ENCODE measurements around the gene DDO.
A peak's percentile ranks its signal among the peaks of the same experiment; 100 is the strongest.

The DDO gene

GRCh38 chr6:110422444-110422822 is 7.1 kb upstream of the DDO start:
- Histone ChIP-seq H3K4me3 (no peak overlapping the region), H3K27ac (no peak overlapping the region)

GRCh38 chr6:110421749-110422443 is 6.5 kb upstream of the DDO start:
- Histone ChIP-seq H3K27ac (no peak overlapping the region), H3K4me3 (no peak overlapping the region)

DNA sequence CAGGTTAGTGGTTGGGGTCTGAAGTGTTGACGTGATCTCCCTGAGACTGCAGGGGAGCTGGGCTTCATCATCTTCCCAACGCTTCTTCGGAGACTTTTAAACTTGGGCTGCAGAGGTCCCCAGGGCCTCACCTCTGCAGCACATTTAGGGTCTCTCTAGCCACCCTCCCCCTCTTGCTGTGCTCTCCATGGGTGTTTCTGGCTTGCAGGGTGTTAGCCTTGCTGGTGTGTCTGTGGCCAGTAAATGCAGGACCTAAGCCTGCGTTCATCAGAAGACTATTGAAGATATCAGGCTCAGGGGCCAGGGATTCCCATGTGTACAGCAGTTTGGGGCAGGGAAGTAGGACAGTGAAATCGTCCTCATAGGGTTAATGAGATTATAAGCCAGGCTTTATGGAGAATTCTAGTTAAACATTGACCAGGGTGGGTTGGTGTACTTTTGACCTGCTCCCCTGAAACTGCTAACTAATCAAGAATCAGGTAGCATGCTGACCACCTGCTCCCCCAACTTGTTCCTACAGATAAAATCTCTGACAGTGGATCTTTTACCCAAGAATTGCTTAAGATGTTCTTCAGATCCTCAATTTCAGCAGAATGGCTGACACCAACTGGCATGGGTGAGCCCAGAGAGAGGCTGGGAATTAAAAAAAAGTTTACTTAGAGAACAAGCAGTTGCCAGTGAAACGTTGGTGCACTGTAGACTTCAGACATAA is 3.8 kb upstream of the DDO start:
- H3K27ac ChIP-seq = no peak overlapping the region
- H3K4me3 ChIP-seq = no peak overlapping the region

- Histone ChIP-seq H3K27ac (no peak overlapping the region), H3K4me3 (no peak overlapping the region)
These were observed 3.2 kb upstream of the DDO start for GRCh38 chr6:110418594-110418993.

DNA sequence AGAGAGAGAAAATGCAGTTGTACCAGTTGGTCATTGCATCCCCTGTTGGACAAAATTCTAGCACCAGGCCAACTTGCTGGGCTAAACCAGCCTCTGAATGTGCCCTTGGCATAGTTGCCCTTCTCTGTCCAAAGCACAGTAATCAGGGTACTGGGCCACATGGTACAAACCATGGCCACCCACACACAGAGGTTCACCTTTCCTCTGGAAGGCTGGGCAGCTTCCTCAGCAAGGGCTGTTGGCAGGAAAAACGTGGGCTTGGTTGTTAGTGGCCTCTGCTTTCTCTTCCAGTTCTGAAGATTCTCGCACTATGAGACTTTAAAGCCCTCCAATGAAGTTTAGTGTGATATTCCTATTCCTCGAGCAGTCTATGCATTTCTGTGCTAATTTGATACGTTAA is 706 bp downstream of the DDO start:
- H3K27ac ChIP-seq = peak overlapping the region in 3 of 21 experiments; percentile 4 to 64 (median 44)
- no peak overlapping the region for H3K4me3 ChIP-seq

DNA sequence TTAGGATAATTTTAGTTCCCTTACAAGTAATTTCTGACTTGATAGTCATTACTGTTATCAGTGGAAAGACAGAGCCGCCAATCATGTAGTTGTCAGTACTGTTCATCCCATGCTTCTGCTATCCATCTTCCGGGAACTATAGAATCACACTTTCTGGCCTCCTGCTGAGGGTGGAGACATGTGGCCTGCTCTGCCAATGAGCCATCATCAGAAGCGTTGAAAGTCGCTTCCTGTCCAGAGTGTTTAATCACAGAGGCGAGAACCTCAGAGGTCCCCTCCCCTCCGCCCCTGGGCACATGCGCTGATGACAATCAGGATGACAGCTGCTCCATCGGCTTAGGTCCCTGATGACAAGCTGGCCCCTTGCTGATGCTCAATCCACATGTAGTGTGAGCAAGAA is 3.0 kb downstream of the DDO start:
- no peak overlapping the region for H3K27ac ChIP-seq

DNA sequence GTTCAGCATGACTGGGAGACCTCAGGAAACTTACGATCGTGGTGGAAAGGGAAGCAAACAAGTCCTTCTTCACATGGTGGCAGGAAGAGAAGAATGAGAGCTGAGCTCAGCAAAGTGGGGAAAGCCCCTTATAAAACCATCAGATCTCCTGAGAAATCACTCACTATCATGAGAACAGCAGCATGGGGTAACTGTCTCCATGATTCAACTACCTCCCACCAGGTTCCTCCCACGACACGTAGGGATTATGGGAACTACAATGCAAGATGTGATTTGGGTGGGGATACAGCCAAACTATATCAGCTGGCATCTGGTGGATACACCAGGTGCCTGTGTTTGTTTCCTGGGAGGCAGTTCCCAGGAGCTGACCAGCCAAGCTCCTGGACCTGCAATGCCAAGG is 4.9 kb downstream of the DDO start:
- H3K4me3 ChIP-seq = no peak overlapping the region
- H3K27ac ChIP-seq = no peak overlapping the region

More for the DNA sequence above, 3.0 kb downstream of the DDO start:
- H3K4me3 ChIP-seq = no peak overlapping the region

DNA sequence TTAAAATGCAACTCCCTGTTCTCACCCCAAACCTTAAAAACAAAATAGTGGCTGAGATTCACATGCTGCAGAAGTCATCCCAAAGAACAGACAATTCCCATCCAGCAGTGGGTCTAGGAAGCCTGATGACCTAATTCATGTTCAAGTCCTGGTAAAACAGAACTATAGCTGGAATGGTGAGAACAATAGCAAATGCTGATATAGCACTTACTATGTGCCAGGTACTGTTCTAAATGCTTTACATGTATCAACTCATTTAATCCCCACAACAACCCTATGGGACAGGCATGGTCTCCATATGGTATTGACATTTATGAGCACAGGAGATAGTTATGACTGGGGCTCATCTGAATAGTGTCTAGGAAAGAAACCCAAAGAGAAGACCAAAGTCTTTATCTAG is 5.6 kb downstream of the DDO start:
- Histone ChIP-seq H3K27ac (no peak overlapping the region), H3K4me3 (no peak overlapping the region)

- no peak overlapping the region for H3K27ac ChIP-seq
- H3K4me3 ChIP-seq = no peak overlapping the region
These were observed 6.5 kb downstream of the DDO start for GRCh38 chr6:110408901-110409300.

GRCh38 chr6:110404607-110405006 is 10.8 kb downstream of the DDO start:
- Histone ChIP-seq H3K4me3 (no peak overlapping the region), H3K27ac (no peak overlapping the region)

DNA sequence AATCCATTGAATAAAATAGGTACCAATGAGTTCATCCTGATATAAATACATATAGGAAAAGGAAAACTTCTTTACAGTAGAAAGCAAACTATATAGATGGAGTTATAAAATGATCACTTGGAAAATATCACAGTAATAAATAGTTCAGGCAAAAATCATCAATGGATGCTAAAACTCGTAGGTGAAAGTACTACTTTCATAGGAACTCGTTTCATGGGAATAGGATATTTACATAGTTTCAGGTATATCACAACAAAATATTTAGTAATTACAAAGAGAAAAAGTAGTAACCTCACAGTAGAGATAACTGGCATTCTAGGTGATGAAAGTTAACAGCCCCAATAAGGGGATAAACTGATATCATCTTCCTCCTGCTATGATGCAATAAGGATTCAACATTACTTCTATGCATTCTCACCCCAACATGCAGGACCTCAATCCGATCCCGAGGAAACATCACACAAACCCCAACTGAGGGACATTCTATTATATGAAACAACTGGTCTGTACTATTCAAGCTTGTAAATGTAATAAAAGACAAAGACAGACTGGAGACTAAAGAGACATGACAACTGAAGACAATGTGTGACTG is 13.7 kb downstream of the DDO start:
- no peak overlapping the region for H3K27ac ChIP-seq
- H3K4me3 ChIP-seq = no peak overlapping the region

DNA sequence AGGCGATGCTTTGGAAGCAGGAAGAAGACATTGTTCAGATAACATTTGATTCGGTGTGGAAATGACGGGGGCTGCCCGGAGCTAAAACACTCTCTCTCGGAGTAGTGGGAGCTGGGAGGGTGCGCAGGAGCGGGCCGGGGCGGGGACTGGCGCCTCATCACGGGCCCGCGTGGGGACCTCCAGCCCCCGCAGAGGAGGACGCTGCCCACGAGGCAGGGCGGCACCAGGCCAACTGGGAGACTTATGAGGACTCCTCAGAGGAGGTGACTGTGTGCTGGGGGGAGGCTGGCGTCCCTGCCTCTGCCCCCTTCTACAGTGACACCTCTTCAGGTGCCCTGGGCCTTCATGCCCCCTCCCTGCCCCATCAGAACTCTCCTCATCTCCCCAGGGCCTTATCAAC is 15.2 kb downstream of the DDO start:
- Histone ChIP-seq H3K4me3 (peak overlapping the region in 6 of 7 experiments; percentile 12 to 42 (median 17)), H3K27ac (peak overlapping the region in 3 of 21 experiments; percentile 9 to 55 (median 16))

DNA sequence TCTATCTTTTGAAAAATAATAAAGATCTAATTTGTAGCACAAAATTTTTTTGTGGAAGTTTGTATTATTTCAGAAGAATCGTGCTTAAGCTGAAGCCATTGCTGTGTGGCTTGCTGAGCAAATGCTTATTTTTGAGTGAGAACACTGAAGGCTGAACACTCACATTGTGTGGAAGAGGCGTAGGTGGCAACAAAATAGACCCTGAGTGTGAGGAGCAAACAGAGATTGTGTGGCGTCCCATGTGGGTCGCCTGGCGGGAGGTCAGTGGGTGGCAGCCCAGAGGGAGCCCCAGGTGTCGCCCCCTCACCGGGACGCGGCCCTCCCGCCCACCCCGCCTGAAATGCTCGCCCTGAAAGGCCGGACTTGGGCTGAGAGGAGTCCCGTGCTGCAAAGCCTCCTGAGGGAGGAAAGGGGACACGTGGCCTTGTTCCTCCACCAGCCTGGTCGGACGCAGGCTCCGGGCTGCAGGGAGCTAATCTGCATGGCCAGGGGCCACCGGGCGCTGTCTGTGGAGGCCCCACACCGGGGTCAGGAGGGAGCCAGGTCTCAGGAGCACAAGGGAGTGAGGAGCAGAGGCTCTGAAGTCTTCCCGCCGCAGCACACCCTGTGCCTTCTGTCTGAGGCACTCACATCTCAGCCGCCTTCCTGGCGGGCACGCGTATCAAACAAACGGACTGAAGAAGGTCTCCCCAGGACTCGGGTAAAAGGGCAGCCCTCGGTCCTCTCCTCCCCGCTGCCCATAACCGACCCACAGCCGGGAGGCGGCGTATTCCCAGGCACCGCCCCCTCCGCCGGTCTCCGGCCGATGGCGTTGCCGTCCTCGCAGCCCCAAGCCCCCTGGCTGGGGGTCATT is 15.9 kb downstream of the DDO start:
- peak overlapping the region in 4 of 21 experiments; percentile 9 to 55 (median 12) for H3K27ac ChIP-seq

DNA sequence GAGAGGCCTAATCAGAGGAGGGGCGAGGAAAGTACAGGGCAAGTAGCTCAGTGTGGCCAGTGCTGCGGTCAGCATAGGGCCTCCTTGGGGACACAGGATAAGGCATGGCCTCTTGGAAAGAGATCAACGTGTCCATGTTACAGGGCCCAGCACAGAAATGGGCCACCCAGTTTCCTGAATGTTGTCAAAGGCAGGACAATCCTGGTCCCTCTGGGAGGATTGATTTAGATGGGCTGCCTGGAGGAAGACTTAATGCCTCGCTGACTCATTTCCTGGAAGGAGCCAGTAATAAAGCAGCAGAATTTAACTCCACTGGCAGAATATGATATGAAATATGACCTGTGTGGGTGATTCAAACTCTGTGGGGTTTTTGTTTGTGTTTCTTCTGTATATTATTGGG is 16.6 kb downstream of the DDO start:
- Histone ChIP-seq H3K4me3 (no peak overlapping the region), H3K27ac (no peak overlapping the region)

More for the DNA sequence above, 15.9 kb downstream of the DDO start:
- peak overlapping the region in 6 of 7 experiments; percentile 12 to 42 (median 17) for H3K4me3 ChIP-seq

GRCh38 chr6:110395221-110395620 is 20.2 kb downstream of the DDO start:
- H3K4me3 ChIP-seq = no peak overlapping the region
- no peak overlapping the region for H3K27ac ChIP-seq

DNA sequence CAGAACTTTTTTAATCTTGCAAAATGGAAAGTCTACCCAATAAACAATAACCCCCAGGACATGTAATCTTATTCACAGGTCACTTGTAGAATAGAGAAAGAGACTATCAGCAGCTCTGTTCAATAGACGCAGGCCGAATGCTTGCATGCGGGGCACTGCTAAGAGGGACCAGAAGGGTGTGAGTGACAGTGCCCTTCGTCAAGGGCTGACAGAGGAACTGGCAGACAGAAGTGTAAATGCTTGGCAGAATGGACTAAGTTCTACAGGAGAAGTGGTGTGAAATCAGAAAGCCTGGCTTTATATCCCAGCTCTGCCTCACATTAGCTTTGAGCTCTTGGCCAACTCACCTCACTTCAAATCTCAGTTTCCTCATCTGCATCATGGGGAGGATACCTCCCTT is 21.0 kb downstream of the DDO start:
- Histone ChIP-seq H3K4me3 (no peak overlapping the region), H3K27ac (no peak overlapping the region)

GRCh38 chr6:110392727-110393126 is 22.6 kb downstream of the DDO start:
- Histone ChIP-seq H3K4me3 (no peak overlapping the region), H3K27ac (no peak overlapping the region)

DNA sequence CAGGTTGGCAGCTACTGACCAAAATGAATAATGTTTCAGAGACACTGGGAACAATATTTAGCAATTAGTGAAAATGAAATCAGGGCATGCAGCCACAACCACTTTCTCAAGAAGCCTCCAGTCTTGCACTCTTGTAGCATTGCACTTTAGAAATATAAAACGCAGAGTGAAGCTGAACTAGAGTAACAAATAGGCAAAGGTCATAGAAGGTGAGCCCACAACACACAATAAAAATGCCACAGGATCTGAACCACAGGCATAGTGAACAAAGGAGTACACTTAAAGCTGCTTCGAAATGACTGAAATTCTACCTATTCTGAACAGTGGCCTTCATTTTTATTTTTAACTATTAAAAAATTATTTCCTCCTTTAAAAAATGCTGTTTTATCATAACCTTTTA is 25.0 kb downstream of the DDO start:
- Histone ChIP-seq H3K27ac (no peak overlapping the region), H3K4me3 (no peak overlapping the region)

- H3K4me3 ChIP-seq = no peak overlapping the region
- no peak overlapping the region for H3K27ac ChIP-seq
These were observed 25.5 kb downstream of the DDO start for GRCh38 chr6:110389689-110390382.

GRCh38 chr6:110387986-110388385 is 27.4 kb downstream of the DDO start:
- no peak overlapping the region for H3K4me3 ChIP-seq
- no peak overlapping the region for H3K27ac ChIP-seq

Measured in skin epidermis (tissue), 12 donors.